Measurements from ENCODE around the gene VTI1A.

DNA sequence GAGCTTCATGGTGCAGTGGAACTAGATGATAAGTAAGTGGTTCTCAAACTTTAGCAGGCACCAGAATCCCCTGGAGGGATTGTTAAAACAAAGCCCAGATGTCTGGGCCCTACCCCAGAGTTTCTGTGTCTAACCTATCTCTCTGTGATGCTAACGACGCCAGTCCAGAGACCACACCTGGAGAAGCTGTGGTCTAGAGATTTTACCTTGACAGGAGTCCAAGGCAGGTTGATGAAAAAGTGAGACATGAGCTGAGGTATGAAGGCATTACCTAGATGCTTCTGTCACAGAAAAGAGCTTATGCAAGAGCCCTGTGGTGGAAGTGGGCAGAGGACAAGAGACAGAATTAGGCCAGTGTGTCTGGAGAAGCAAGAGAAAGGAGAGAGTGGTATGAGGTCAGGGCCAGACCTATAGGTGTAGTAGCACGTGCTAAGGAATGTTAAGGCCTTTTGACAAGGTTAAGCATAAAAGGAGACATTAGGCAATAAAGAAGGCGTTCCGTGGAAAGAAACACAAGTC, 318.8 kb downstream of the VTI1A start:
- TF ChIP-seq ZNF792 (CRISPR knock-in tag; IDR thresholded peaks at IDR 0.05) (no peak), DPF2 (CRISPR knock-in tag; IDR thresholded peaks at IDR 0.05; ENCODE audit: borderline replicate concordance, low read depth) (no peak), MTA1 (CRISPR knock-in tag; IDR thresholded peaks at IDR 0.05; ENCODE audit: borderline replicate concordance) (no peak)

Measured in HepG2 (cell line).